ENCODE measurements around the gene IL2RA.

The IL2RA gene

DNA sequence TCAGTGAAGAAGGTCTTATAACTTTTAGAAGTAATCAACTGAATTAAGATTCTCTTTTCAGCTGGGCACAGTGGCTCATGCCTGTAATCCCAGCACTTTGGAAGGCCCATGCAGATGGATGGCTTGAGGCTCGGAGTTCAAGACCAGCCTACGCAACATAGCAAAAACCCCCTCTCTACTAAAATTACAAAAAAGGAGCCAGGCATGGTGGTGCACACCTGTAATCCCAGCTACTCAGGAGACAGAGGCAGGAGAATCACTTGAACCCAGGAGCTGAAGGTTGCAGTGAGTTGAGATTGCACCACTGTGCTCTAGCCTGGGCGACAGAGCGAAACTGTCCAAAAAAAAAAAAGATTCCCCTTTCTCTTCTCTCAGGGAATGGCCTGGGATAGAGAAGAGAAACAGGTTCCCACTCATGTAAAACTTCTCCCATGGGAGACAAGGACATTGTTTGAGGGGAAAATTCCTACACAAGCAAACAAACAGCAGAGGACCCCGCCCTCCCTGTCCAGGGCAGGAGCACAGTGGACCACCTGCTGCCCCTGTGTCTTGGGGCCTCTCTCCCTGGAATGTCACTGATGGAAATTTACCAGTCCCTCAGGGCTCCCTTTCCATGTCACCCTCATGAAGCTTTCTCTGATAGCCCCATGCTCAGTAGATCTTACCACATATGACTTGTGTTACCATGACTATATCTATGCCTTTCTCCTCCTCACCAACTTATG, 5.6 kb downstream of the IL2RA start:
- no peaks in the 10 kb centered on the region for H3K27me3 ChIP-seq (replicated peaks; ENCODE audit: control insufficient read depth, insufficient read depth, low read length)
- no peaks in the 10 kb centered on the region for H3K36me3 ChIP-seq (ENCODE audit: control insufficient read depth, insufficient read depth, low read length)
- DNase-seq (ENCODE audit: extremely low read depth, insufficient read length), result no peak
- H3K4me3 ChIP-seq (replicated peaks; ENCODE audit: low read depth, low read length), result no peak overlapping the region
- TF ChIP-seq, protein P1, sequence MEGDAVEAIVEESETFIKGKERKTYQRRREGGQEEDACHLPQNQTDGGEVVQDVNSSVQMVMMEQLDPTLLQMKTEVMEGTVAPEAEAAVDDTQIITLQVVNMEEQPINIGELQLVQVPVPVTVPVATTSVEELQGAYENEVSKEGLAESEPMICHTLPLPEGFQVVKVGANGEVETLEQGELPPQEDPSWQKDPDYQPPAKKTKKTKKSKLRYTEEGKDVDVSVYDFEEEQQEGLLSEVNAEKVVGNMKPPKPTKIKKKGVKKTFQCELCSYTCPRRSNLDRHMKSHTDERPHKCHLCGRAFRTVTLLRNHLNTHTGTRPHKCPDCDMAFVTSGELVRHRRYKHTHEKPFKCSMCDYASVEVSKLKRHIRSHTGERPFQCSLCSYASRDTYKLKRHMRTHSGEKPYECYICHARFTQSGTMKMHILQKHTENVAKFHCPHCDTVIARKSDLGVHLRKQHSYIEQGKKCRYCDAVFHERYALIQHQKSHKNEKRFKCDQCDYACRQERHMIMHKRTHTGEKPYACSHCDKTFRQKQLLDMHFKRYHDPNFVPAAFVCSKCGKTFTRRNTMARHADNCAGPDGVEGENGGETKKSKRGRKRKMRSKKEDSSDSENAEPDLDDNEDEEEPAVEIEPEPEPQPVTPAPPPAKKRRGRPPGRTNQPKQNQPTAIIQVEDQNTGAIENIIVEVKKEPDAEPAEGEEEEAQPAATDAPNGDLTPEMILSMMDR (IDR thresholded peaks at IDR 0.05; ENCODE audit: insufficient read depth, low read length, poor library complexity, severe bottlenecking), result no peak

DNA sequence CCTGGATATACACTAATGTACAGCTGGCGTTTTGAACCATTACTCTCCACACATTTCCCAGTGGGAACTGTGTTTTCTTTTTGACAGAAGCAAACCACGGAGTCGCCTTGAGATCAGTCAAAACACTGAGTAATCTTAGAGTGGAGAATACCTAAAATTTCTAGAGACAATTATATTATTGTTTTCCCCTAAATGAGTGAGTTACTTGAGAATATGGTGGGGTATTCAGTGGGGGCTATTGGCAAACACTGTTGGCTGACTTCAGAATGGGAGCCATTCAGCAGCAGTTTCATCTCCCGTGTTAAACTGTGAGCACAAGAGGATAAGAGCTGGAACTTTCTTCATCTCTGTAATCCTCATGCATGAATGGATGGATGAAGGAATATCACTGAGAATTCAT, 6.2 kb downstream of the IL2RA start:
- H3K36me3 ChIP-seq (ENCODE audit: control insufficient read depth, insufficient read depth, low read length), result no peaks in the 10 kb centered on the region
- H3K27me3 ChIP-seq (replicated peaks; ENCODE audit: control insufficient read depth, insufficient read depth, low read length), result no peaks in the 10 kb centered on the region
- no peak overlapping the region for H3K4me3 ChIP-seq (replicated peaks; ENCODE audit: low read depth, low read length)
- TF ChIP-seq, protein P1 (IDR thresholded peaks at IDR 0.05; ENCODE audit: insufficient read depth, low read length, poor library complexity, severe bottlenecking), result no peak
- no peak for DNase-seq (ENCODE audit: extremely low read depth, insufficient read length)

DNA sequence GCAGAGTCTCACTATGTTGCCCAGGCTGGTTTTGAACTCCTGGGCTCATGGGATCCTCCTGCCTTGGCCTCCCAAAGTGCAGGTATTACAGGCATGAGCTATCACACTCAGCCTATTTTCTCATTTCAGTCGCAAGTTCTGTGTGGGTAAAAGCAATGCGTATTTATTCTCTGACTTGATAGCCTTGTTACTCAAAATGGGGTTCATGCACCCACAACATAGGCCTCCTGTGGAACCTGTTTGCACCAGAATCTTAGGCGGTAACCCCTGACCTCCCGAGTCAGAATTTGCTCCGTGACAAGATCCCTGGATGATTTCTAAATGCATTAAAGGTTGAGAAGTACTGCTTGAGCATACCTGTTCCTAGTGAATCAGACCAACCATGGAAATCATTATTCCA, 7.3 kb downstream of the IL2RA start:
- no peak for DNase-seq (ENCODE audit: extremely low read depth, insufficient read length)
- H3K4me3 ChIP-seq (replicated peaks; ENCODE audit: low read depth, low read length), result no peak overlapping the region
- no peaks in the 10 kb centered on the region for H3K27me3 ChIP-seq (replicated peaks; ENCODE audit: control insufficient read depth, insufficient read depth, low read length)
- TF ChIP-seq, protein P1 (IDR thresholded peaks at IDR 0.05; ENCODE audit: insufficient read depth, low read length, poor library complexity, severe bottlenecking), result no peak
- no peaks in the 10 kb centered on the region for H3K36me3 ChIP-seq (ENCODE audit: control insufficient read depth, insufficient read depth, low read length)

DNA sequence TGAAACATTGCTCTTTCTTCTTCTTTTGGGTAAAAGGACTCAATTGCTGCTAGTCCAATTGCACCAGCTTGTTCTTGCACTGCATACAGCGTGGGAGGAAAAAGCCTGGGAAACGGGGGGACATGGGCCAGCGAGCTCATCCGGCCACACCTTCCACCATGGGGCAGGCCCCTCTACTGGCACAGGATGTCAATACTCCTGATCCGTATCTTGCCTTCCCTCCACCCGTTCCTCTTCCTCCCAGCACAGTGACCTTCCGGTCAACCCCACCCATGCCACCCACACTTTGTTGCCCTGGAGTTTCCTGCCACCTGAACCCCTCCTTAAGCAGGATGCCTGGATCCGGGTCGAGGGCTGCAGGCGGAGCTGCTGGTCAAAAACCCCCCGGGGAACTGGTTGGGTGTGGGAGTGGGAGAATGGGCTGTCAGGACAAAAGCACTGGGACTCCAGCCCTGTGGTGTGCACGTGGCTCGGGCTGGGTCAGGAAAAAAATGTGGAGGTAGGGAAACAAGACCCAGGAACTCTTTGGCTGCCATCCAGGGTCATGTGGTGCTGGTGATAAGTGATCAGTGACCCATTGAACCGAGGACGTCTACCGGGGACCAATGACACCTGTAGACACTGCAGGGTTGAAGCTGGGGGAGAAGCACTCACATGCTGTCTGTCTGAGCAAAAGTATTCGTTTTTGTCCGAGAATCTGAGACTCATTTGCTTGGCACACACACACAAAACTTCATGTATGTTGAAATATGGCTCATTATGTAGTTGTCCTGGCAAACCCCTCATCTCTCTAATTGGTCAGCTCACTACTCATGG, 8.1 kb downstream of the IL2RA start:
- no peaks in the 10 kb centered on the region for H3K36me3 ChIP-seq (ENCODE audit: control insufficient read depth, insufficient read depth, low read length)
- no peak for DNase-seq (ENCODE audit: extremely low read depth, insufficient read length)
- TF ChIP-seq, protein P1 (IDR thresholded peaks at IDR 0.05; ENCODE audit: insufficient read depth, low read length, poor library complexity, severe bottlenecking), result no peak
- H3K4me3 ChIP-seq (replicated peaks; ENCODE audit: low read depth, low read length), result no peak overlapping the region
- H3K27me3 ChIP-seq (replicated peaks; ENCODE audit: control insufficient read depth, insufficient read depth, low read length), result no peaks in the 10 kb centered on the region

DNA sequence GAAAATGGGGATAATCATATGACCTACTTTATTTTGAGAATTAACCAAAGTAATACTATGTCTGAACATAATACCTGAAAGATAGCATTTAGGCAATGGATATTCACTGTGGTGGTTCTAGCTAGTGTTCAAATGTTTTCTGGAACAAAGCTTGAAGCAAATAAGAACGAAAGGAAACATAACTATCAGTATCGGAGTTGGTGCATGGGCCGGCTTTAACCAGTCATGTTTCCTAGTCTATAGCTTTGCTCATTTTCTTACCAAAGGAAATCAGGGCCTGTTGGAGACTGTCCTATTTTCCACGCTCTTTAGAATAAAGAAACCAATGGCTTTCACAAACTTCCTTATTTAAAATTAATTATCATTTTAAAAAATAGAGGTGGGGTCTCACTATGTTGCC, 8.9 kb downstream of the IL2RA start:
- H3K27me3 ChIP-seq (replicated peaks; ENCODE audit: control insufficient read depth, insufficient read depth, low read length), result no peaks in the 10 kb centered on the region
- no peaks in the 10 kb centered on the region for H3K36me3 ChIP-seq (ENCODE audit: control insufficient read depth, insufficient read depth, low read length)
- TF ChIP-seq, protein P1 (IDR thresholded peaks at IDR 0.05; ENCODE audit: insufficient read depth, low read length, poor library complexity, severe bottlenecking), result no peak
- H3K4me3 ChIP-seq (replicated peaks; ENCODE audit: low read depth, low read length), result no peak overlapping the region
- no peak for DNase-seq (ENCODE audit: extremely low read depth, insufficient read length)
